GM18867 (cell line): ENCODE data around the gene ASTN1.

Experiments
- ATAC-seq: cut with Tn5 transposase; IDR thresholded peaks from one replicate; pipeline ENCODE4 v1.9.1; 2021; ENCODE audit warnings: mild to moderate bottlenecking, moderate library complexity; ENCODE audit not compliant: unreplicated experiment

The ASTN1 gene

GRCh38 chr1:176849281-176849680, 315.2 kb downstream of the ASTN1 start:
- ATAC-seq = no peak

GRCh38 chr1:176847052-176847451, 317.5 kb downstream of the ASTN1 start:
- ATAC-seq = no peak

- ATAC-seq = no peak
These were observed 320.9 kb downstream of the ASTN1 start for GRCh38 chr1:176843352-176844297.

- no peak for ATAC-seq
These were observed 323.3 kb downstream of the ASTN1 start for GRCh38 chr1:176841238-176841637.

- ATAC-seq = no peak
These were observed 325.3 kb downstream of the ASTN1 start for GRCh38 chr1:176839216-176839615.

- no peak for ATAC-seq
These were observed 326.1 kb downstream of the ASTN1 start for GRCh38 chr1:176838276-176838995.

- no peak for ATAC-seq
These were observed 326.8 kb downstream of the ASTN1 start for GRCh38 chr1:176837708-176838107.

- ATAC-seq = no peak
These were observed 333.4 kb downstream of the ASTN1 start for GRCh38 chr1:176831150-176831549.

- no peak for ATAC-seq
These were observed 335.3 kb downstream of the ASTN1 start for GRCh38 chr1:176829261-176829660.

- no peak for ATAC-seq
These were observed 338.2 kb downstream of the ASTN1 start for GRCh38 chr1:176826265-176826664.

- no peak for ATAC-seq
These were observed 344.0 kb downstream of the ASTN1 start for GRCh38 chr1:176820391-176821031.

GRCh38 chr1:176816232-176816631, 348.3 kb downstream of the ASTN1 start:
- ATAC-seq = no peak

- ATAC-seq = no peak
These were observed 348.9 kb downstream of the ASTN1 start for GRCh38 chr1:176815621-176816020.

- no peak for ATAC-seq
These were observed 352.8 kb downstream of the ASTN1 start for GRCh38 chr1:176811511-176812288.

GRCh38 chr1:176809292-176809691, 355.2 kb downstream of the ASTN1 start:
- no peak for ATAC-seq
